ENCODE measurements around the gene WDR37. TPM values are rescaled to one million over a fixed set of nuclear protein-coding genes. Genes with fewer than 3 reads are reported as not detected.

The WDR37 gene
- total and polyA plus RNA-seq, 2 donors from 2014 or later, result 6.0 to 23.5 TPM

- Histone ChIP-seq H3K9me3 (ENCODE audit: control insufficient read depth in 2 of 3, insufficient read depth in 1 of 3, low read length in 3 of 3) (no peaks in the 10 kb centered on the region), H3K27me3 (ENCODE audit: control insufficient read depth, insufficient read depth, low read length) (no peaks in the 10 kb centered on the region), H3K27ac (ENCODE audit: low read depth in 2 of 2, low read length in 2 of 2) (no peak overlapping the region), H3K4me3 (ENCODE audit: low read length in 3 of 3) (no peak overlapping the region), H3K4me1 (ENCODE audit: control insufficient read depth in 2 of 3, insufficient read depth in 2 of 3, low read depth in 1 of 3, low read length in 3 of 3) (peaks cover 0 to 8% (median 0%) of the 10 kb centered on the region in 3 donors), H3K36me3 (ENCODE audit: control insufficient read depth in 2 of 3, insufficient read depth in 3 of 3, low read length in 3 of 3) (no peaks in the 10 kb centered on the region), H3K9ac (ENCODE audit: low read length in 3 of 3) (no peak overlapping the region)
- TF ChIP-seq, protein P1, sequence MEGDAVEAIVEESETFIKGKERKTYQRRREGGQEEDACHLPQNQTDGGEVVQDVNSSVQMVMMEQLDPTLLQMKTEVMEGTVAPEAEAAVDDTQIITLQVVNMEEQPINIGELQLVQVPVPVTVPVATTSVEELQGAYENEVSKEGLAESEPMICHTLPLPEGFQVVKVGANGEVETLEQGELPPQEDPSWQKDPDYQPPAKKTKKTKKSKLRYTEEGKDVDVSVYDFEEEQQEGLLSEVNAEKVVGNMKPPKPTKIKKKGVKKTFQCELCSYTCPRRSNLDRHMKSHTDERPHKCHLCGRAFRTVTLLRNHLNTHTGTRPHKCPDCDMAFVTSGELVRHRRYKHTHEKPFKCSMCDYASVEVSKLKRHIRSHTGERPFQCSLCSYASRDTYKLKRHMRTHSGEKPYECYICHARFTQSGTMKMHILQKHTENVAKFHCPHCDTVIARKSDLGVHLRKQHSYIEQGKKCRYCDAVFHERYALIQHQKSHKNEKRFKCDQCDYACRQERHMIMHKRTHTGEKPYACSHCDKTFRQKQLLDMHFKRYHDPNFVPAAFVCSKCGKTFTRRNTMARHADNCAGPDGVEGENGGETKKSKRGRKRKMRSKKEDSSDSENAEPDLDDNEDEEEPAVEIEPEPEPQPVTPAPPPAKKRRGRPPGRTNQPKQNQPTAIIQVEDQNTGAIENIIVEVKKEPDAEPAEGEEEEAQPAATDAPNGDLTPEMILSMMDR (IDR thresholded peaks at IDR 0.05; ENCODE audit: borderline replicate concordance, extremely low read depth, insufficient read depth), result no peak
- intact Hi-C loops (cut with DNase I), result no loop called here
- FAIRE-seq (no peak), DNase-seq (no peak)
Observed at GRCh38 chr10:1153251-1153763, 97.1 kb downstream of the WDR37 start.

DNA sequence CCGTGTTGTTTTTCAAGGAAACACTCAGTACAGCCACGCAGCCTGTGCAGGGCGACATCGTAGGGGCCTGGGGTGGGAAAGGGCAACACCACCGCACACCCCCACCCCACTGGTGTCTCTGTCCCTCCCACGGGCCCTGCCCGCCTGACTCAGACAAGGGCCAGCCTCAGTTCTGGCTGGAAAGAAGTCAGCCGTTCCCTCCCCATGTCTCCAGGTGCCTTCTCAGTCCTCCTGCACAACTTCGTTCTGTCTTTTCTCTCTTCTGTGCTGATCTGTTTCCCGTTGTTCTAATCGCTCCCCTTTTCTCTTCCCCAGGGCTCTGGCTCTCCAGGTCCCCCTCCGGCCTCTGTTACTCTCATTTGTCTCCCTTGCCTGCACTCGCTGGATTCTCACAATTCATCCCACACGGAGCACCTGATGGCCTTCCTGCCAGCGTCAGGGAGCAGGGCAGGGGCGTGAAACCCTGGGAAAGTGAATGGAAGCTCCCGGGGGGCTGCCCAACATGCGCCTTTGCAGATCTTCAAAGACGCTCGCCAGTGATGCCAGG, 97.7 kb downstream of the WDR37 start:
- peak in 2 of 5 donors; percentile 25 to 29 for DNase-seq
- H3K9me3 ChIP-seq (ENCODE audit: control insufficient read depth in 2 of 3, insufficient read depth in 1 of 3, low read length in 3 of 3), result no peaks in the 10 kb centered on the region
- no peak for FAIRE-seq
- intact Hi-C loops (cut with DNase I), result no loop called here
- H3K4me3 ChIP-seq (ENCODE audit: low read length in 3 of 3), result no peak overlapping the region
- H3K4me1 ChIP-seq (ENCODE audit: control insufficient read depth in 2 of 3, insufficient read depth in 2 of 3, low read depth in 1 of 3, low read length in 3 of 3), result peaks cover 0 to 8% (median 0%) of the 10 kb centered on the region in 3 donors
- H3K9ac ChIP-seq (ENCODE audit: low read length in 3 of 3), result no peak overlapping the region
- no peak overlapping the region for H3K27ac ChIP-seq (ENCODE audit: low read depth in 2 of 2, low read length in 2 of 2)
- H3K36me3 ChIP-seq (ENCODE audit: control insufficient read depth in 2 of 3, insufficient read depth in 3 of 3, low read length in 3 of 3), result no peaks in the 10 kb centered on the region
- TF ChIP-seq, protein P1 (IDR thresholded peaks at IDR 0.05; ENCODE audit: borderline replicate concordance, extremely low read depth, insufficient read depth), result no peak
- H3K27me3 ChIP-seq (ENCODE audit: control insufficient read depth, insufficient read depth, low read length), result no peaks in the 10 kb centered on the region

- Histone ChIP-seq H3K4me3 (ENCODE audit: low read length in 3 of 3) (no peak overlapping the region), H3K9ac (ENCODE audit: low read length in 3 of 3) (no peak overlapping the region), H3K27me3 (ENCODE audit: control insufficient read depth, insufficient read depth, low read length) (no peaks in the 10 kb centered on the region), H3K4me1 (ENCODE audit: control insufficient read depth in 2 of 3, insufficient read depth in 2 of 3, low read depth in 1 of 3, low read length in 3 of 3) (peaks cover 0 to 8% (median 0%) of the 10 kb centered on the region in 3 donors), H3K9me3 (ENCODE audit: control insufficient read depth in 2 of 3, insufficient read depth in 1 of 3, low read length in 3 of 3) (no peaks in the 10 kb centered on the region), H3K27ac (ENCODE audit: low read depth in 2 of 2, low read length in 2 of 2) (no peak overlapping the region), H3K36me3 (ENCODE audit: control insufficient read depth in 2 of 3, insufficient read depth in 3 of 3, low read length in 3 of 3) (no peaks in the 10 kb centered on the region)
- DNase-seq, result peak in 3 of 5 donors; percentile 30 to 64 (median 41)
- TF ChIP-seq, protein P1 (IDR thresholded peaks at IDR 0.05; ENCODE audit: borderline replicate concordance, extremely low read depth, insufficient read depth), result no peak
- intact Hi-C loops (cut with DNase I), result no loop called here
- FAIRE-seq, result no peak
Observed at GRCh38 chr10:1154531-1155295, 98.5 kb downstream of the WDR37 start.

Measured in kidney (tissue), 14 donors.